Measurements from ENCODE around the gene LCN1.
"Not testable (repeated sequence)": the region's sequence is repeated elsewhere in the genome, so short reads cannot be mapped to it uniquely, and the experiment has no call there.

Gene LCN1

DNA sequence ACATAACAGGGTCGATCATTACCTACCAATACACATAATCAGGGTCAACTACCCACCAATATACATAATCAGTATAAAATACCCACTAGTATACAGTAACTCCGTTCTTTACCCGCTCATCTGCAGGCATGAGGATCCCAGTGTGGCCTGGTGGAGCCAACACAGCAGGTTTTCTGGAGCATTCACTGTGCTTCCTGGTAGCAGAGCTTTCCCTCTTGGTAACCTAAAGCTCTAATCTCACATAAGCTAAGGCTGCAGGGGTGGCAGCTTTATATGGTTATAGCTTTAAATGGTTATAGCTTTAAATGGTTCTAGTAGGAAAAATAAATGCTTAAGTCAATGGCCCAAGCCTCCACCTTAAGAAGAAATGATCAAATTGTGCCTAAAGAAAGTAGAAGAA, 11.9 kb downstream of the LCN1 start:
- H3K27me3 ChIP-seq (ENCODE audit: low read depth, low read length) = no peaks in the 10 kb centered on the region
- no peaks in the 10 kb centered on the region for H3K4me1 ChIP-seq (ENCODE audit: control insufficient read depth in 1 of 2, insufficient read depth in 2 of 2, low read length in 2 of 2)
- no peak overlapping the region for H3K27ac ChIP-seq (ENCODE audit: low read length)
- H3K36me3 ChIP-seq (ENCODE audit: control insufficient read depth in 1 of 2, insufficient read depth in 2 of 2, low read length in 2 of 2) = no peaks in the 10 kb centered on the region
- no peak overlapping the region for H3K4me3 ChIP-seq (ENCODE audit: low read depth in 1 of 2, low read length in 2 of 2)
- H3K9me3 ChIP-seq (ENCODE audit: control insufficient read depth in 1 of 2, low read length in 2 of 2) = peaks cover 0 to 3% of the 10 kb centered on the region in 2 donors

- no peaks in the 10 kb centered on the region for H3K4me1 ChIP-seq (ENCODE audit: control insufficient read depth in 1 of 2, insufficient read depth in 2 of 2, low read length in 2 of 2)
- H3K4me3 ChIP-seq (ENCODE audit: low read depth in 1 of 2, low read length in 2 of 2) = no peak overlapping the region
- no peak overlapping the region for H3K27ac ChIP-seq (ENCODE audit: low read length)
- H3K36me3 ChIP-seq (ENCODE audit: control insufficient read depth in 1 of 2, insufficient read depth in 2 of 2, low read length in 2 of 2) = no peaks in the 10 kb centered on the region
- peaks cover 0 to 3% of the 10 kb centered on the region in 2 donors for H3K9me3 ChIP-seq (ENCODE audit: control insufficient read depth in 1 of 2, low read length in 2 of 2)
- no peaks in the 10 kb centered on the region for H3K27me3 ChIP-seq (ENCODE audit: low read depth, low read length)
Observed at GRCh38 chr9:135533674-135534073, 12.4 kb downstream of the LCN1 start.

DNA sequence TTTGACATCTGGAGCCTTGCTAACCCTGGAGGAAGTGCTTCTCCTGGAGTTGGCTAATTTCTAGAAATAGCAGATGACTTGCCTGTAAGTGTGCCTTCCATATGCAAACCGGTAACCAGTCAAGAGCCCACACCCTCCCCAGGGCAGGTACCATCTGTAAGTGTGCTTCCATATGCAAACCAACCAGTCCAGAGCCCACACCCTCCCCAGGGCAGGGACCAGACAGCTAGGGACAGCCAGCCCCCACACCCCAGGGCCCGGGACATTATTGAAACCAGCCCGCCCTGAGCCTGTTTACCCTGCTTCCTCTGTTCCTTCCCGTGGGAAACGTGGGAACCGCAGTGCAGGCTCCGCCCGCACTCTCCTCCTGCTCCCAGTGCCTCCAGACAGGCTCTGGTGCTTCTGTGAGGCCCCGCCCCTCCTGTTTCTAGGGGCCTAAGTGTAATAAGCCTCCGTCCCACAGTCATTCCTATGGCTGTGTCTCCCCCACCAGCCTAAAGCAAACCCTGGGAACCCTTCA, 13.0 kb downstream of the LCN1 start:
- H3K9me3 ChIP-seq (ENCODE audit: control insufficient read depth in 1 of 2, low read length in 2 of 2); H3K27ac ChIP-seq (ENCODE audit: low read length); H3K27me3 ChIP-seq (ENCODE audit: low read depth, low read length); H3K36me3 ChIP-seq (ENCODE audit: control insufficient read depth in 1 of 2, insufficient read depth in 2 of 2, low read length in 2 of 2); H3K4me1 ChIP-seq (ENCODE audit: control insufficient read depth in 1 of 2, insufficient read depth in 2 of 2, low read length in 2 of 2); H3K4me3 ChIP-seq (ENCODE audit: low read depth in 1 of 2, low read length in 2 of 2): not testable (repeated sequence)

DNA sequence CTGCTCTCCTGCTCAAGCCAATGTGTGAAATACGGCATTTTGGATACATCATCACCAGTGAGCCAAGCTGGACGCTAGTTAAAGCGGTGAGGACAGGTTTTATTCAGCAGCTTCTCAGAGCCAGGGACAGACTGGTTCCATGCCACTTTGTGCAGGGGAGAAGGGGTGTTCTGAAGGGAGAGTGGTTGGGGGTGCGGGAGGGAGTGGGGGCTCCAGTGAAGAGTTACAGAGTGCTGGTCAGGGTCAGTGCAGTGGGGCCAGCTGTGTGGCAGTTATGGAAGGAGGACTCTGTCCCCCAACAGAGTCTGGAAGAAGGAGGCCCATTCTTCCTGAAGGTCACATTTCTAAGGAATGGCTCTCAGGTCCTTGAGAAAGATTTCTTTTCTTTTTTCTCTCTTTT, 13.6 kb downstream of the LCN1 start:
- H3K36me3 ChIP-seq (ENCODE audit: control insufficient read depth in 1 of 2, insufficient read depth in 2 of 2, low read length in 2 of 2); H3K4me3 ChIP-seq (ENCODE audit: low read depth in 1 of 2, low read length in 2 of 2); H3K4me1 ChIP-seq (ENCODE audit: control insufficient read depth in 1 of 2, insufficient read depth in 2 of 2, low read length in 2 of 2); H3K27me3 ChIP-seq (ENCODE audit: low read depth, low read length); H3K9me3 ChIP-seq (ENCODE audit: control insufficient read depth in 1 of 2, low read length in 2 of 2); H3K27ac ChIP-seq (ENCODE audit: low read length): not testable (repeated sequence)

DNA sequence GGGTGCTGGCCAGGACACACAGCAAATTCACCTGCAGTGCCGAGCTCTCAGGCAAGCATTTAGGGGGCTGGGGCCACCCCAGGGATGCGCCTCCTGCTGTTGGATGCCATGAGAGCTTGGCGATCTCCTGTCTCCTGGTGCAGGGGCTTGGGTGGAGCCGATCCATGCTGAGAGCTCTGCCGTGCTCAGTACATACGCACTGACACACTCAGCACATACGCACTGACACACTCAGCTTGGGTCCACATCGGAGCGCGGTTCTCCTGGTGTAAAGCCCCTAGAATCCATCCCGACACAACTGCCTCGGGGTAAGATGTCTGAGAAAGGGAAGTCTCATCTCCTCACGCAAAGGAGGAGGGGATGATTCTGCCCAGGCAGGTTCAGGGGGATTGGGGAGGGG, 14.4 kb downstream of the LCN1 start:
- not testable (repeated sequence) for H3K36me3 ChIP-seq (ENCODE audit: control insufficient read depth in 1 of 2, insufficient read depth in 2 of 2, low read length in 2 of 2); H3K4me3 ChIP-seq (ENCODE audit: low read depth in 1 of 2, low read length in 2 of 2); H3K4me1 ChIP-seq (ENCODE audit: control insufficient read depth in 1 of 2, insufficient read depth in 2 of 2, low read length in 2 of 2); H3K27me3 ChIP-seq (ENCODE audit: low read depth, low read length); H3K27ac ChIP-seq (ENCODE audit: low read length); H3K9me3 ChIP-seq (ENCODE audit: control insufficient read depth in 1 of 2, low read length in 2 of 2)

DNA sequence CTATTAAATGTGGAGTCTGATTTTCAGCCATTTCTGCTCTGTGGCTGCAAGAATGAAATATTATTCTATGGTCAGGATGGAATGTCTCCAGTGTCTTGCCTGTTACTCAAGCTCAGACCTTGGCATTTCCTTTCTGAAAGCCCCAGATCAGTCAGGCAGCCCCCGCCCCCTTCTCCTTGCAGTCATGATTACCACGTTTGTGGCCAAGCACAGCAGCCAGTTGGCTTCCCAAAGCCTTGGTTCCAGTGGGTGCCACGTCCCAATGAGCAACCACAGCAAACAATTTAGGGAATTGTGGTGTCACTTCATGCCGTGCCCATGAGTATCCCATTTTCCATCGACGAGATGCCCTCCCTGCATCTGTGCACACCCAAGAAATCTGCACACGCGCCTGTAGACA, 15.0 kb downstream of the LCN1 start:
- Histone ChIP-seq H3K36me3 (ENCODE audit: control insufficient read depth in 1 of 2, insufficient read depth in 2 of 2, low read length in 2 of 2) (no peaks in the 10 kb centered on the region), H3K9me3 (ENCODE audit: control insufficient read depth in 1 of 2, low read length in 2 of 2) (no peaks in the 10 kb centered on the region), H3K4me3 (ENCODE audit: low read depth in 1 of 2, low read length in 2 of 2) (no peak overlapping the region), H3K27ac (ENCODE audit: low read length) (no peak overlapping the region), H3K4me1 (ENCODE audit: control insufficient read depth in 1 of 2, insufficient read depth in 2 of 2, low read length in 2 of 2) (no peaks in the 10 kb centered on the region), H3K27me3 (ENCODE audit: low read depth, low read length) (no peaks in the 10 kb centered on the region)

GRCh38 chr9:135543262-135543894, 22.1 kb downstream of the LCN1 start:
- not testable (repeated sequence) for H3K27me3 ChIP-seq (ENCODE audit: low read depth, low read length); H3K36me3 ChIP-seq (ENCODE audit: control insufficient read depth in 1 of 2, insufficient read depth in 2 of 2, low read length in 2 of 2); H3K9me3 ChIP-seq (ENCODE audit: control insufficient read depth in 1 of 2, low read length in 2 of 2); H3K4me3 ChIP-seq (ENCODE audit: low read depth in 1 of 2, low read length in 2 of 2); H3K4me1 ChIP-seq (ENCODE audit: control insufficient read depth in 1 of 2, insufficient read depth in 2 of 2, low read length in 2 of 2); H3K27ac ChIP-seq (ENCODE audit: low read length)

DNA sequence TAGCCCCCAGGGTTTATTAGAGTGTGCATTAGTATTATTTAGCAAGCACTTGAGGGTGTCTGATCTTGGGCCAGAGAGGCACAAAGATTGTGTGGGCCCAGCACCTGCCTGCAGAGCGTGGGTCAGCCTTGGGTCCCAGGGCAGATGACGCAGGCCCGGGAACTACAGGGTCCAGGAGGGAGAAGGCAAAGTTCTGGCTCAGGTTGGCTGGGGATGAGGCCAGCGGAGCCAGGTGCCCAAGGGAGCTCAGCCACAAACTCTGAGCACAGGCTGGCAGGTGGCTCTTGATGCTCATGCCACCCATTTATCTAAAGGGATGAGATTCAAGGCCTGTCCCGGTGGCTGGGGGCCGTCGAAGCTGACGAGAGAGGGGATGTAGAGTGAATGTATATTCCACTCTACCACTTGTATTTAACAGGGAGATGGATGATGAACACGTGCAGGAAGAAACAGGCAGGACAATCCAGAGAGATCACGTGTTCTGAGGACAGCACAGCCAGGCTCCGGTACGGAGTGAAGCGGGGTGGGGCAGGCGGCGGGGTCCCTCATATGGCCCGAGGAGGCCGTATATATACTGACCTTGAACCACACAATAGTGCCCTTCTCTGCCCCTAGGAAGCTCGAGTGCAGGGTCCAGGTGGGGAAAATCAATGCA, 23.9 kb downstream of the LCN1 start:
- H3K27me3 ChIP-seq (ENCODE audit: low read depth, low read length) = no peaks in the 10 kb centered on the region
- no peaks in the 10 kb centered on the region for H3K4me1 ChIP-seq (ENCODE audit: control insufficient read depth in 1 of 2, insufficient read depth in 2 of 2, low read length in 2 of 2)
- H3K4me3 ChIP-seq (ENCODE audit: low read depth in 1 of 2, low read length in 2 of 2) = no peak overlapping the region
- H3K27ac ChIP-seq (ENCODE audit: low read length) = no peak overlapping the region
- H3K36me3 ChIP-seq (ENCODE audit: control insufficient read depth in 1 of 2, insufficient read depth in 2 of 2, low read length in 2 of 2) = no peaks in the 10 kb centered on the region
- H3K9me3 ChIP-seq (ENCODE audit: control insufficient read depth in 1 of 2, low read length in 2 of 2) = no peaks in the 10 kb centered on the region

DNA sequence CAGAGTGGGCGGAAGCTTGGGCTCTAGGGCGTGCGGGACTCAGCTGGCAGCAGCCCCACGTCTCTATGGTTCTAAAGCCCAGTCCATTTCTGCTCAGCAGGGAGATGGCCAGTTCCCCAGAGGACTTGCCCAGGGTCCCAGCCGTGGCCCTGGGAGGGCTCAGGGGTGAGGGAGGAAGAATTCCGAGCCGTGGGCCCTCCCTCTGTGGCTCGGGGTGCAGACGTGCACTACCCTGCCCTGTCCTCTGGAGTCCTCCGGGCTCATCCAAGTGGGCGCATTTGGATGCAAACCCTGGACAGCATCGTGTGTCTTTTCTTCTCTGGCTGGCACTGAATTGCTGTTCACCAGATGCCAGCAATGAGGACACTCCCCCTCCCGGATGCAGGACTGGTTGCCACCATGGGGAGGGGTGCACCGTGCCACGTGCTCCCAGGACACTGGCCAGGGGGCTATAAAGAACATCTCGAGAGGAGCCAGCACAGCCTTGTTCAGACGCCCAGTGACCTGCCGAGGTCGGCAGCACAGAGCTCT, 24.5 kb downstream of the LCN1 start, which contains the start of gene OBP2A:
TSS of gene OBP2A (plus strand) at position 481 of the 531 bp plus-strand sequence. CDS start 55 bp downstream, outside the sequence.
- not testable (repeated sequence) for H3K9me3 ChIP-seq (ENCODE audit: control insufficient read depth in 1 of 2, low read length in 2 of 2); H3K4me1 ChIP-seq (ENCODE audit: control insufficient read depth in 1 of 2, insufficient read depth in 2 of 2, low read length in 2 of 2); H3K27me3 ChIP-seq (ENCODE audit: low read depth, low read length); H3K36me3 ChIP-seq (ENCODE audit: control insufficient read depth in 1 of 2, insufficient read depth in 2 of 2, low read length in 2 of 2); H3K27ac ChIP-seq (ENCODE audit: low read length); H3K4me3 ChIP-seq (ENCODE audit: low read depth in 1 of 2, low read length in 2 of 2)

DNA sequence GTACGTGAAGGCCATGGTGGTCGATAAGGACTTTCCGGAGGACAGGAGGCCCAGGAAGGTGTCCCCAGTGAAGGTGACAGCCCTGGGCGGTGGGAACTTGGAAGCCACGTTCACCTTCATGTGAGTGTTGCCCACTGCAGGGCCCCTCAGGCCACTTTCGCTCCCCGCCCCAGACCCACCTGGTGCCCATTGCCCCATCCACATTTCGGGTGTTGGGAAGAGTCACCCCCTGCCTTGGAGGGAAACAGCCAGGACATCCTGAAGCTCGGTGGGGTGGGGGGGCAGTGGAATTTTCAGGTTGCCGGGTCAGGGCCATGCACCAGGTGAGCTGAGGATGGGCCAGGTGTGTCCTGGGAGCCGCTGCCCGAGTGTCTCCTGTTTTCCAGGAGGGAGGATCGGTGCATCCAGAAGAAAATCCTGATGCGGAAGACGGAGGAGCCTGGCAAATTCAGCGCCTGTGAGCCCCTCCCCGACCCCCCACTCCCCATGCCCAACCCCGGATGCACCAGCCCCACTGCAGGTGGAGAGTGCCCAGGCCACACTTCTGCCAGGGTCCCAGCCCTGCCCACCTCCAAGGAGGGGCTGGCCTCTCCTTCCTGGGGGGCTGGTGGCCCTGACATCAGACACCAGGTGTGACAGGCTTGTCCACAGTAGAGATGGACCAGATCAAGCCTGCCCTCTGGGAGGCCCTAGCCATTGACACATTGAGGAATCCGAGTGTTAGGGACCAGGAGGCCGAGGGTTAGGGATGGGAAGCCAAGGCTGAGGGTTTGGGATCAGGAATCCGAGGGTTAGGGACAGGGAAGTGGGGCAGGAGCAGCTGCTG, 25.8 kb downstream of the LCN1 start:
- H3K27ac ChIP-seq (ENCODE audit: low read length); H3K9me3 ChIP-seq (ENCODE audit: control insufficient read depth in 1 of 2, low read length in 2 of 2); H3K27me3 ChIP-seq (ENCODE audit: low read depth, low read length); H3K4me1 ChIP-seq (ENCODE audit: control insufficient read depth in 1 of 2, insufficient read depth in 2 of 2, low read length in 2 of 2); H3K4me3 ChIP-seq (ENCODE audit: low read depth in 1 of 2, low read length in 2 of 2); H3K36me3 ChIP-seq (ENCODE audit: control insufficient read depth in 1 of 2, insufficient read depth in 2 of 2, low read length in 2 of 2): not testable (repeated sequence)
